MM.1S (cell line): Measurements from ENCODE around the gene GPR89B.

Source experiments
- EZH2 ChIP-seq: fragments of 300-600 bp; sonication (generic); optimal IDR thresholded peaks from 2 replicates; pipeline ENCODE3; 2017; ENCODE audit warnings: low read depth, mild to moderate bottlenecking, antibody characterized with exemption, low read length, mixed read lengths
- EZH2phosphoT487 ChIP-seq: fragments of 300-600 bp; sonication (generic); IDR thresholded peaks from 2 replicates; pipeline ENCODE4 v1.6.1; 2018; ENCODE audit warnings: antibody characterized with exemption, low read length
- TF ChIP-seq, protein P1 (sequence below): fragments of 300-600 bp; sonication (generic); IDR thresholded peaks from 2 replicates; pipeline ENCODE4 v1.5.1; 2016; ENCODE audit warnings: antibody characterized with exemption, low read length, mixed read lengths

DNA sequence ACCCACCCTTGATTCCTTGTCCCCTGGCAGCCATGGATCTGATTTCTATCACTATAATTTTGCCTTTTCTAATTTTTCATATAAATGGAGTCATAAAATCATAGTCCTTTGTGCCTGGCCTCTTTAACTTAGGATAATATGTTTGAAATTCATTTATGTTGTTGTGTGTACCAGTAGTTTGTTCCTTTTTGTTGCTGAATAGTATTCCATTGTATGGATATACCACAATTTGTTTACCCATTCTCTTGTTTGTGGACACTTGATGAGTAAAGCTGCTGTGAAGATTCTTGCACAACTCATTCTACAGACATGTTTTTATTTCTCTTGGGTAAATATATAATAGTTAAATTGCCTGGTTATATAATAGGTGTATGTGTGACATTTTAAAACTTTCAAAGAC lies 48.3 kb upstream of the GPR89B start:
- TF ChIP-seq EZH2phosphoT487 (no peak), EZH2 (no peak)
- TF ChIP-seq, protein P1, sequence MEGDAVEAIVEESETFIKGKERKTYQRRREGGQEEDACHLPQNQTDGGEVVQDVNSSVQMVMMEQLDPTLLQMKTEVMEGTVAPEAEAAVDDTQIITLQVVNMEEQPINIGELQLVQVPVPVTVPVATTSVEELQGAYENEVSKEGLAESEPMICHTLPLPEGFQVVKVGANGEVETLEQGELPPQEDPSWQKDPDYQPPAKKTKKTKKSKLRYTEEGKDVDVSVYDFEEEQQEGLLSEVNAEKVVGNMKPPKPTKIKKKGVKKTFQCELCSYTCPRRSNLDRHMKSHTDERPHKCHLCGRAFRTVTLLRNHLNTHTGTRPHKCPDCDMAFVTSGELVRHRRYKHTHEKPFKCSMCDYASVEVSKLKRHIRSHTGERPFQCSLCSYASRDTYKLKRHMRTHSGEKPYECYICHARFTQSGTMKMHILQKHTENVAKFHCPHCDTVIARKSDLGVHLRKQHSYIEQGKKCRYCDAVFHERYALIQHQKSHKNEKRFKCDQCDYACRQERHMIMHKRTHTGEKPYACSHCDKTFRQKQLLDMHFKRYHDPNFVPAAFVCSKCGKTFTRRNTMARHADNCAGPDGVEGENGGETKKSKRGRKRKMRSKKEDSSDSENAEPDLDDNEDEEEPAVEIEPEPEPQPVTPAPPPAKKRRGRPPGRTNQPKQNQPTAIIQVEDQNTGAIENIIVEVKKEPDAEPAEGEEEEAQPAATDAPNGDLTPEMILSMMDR, result no peak
